GM12891 (cell line): ENCODE data around the gene DNAH8.

Experiments
- PAX5 ChIP-seq: IDR thresholded peaks from 2 replicates; pipeline ENCODE4 v1.6.1; 2011; ENCODE audit warnings: low read length, moderate library complexity, mild to moderate bottlenecking; ENCODE audit not compliant: insufficient read depth, severe bottlenecking
- POLR2A ChIP-seq: IDR thresholded peaks from 2 replicates; pipeline ENCODE4 v1.6.1; 2011; ENCODE audit warnings: low read depth, low read length, control low read depth
- POLR2AphosphoS5 ChIP-seq: IDR thresholded peaks from 2 replicates; pipeline ENCODE4 v1.6.1; 2011; ENCODE audit warnings: low read depth, low read length, control low read depth
- POU2F2 ChIP-seq: IDR thresholded peaks from 2 replicates; pipeline ENCODE4 v1.6.1; 2011; ENCODE audit warnings: low read depth, mild to moderate bottlenecking, control low read depth, low read length, moderate library complexity
- SPI1 ChIP-seq: IDR thresholded peaks from 2 replicates; pipeline ENCODE4 v1.6.1; 2011; ENCODE audit warnings: low read depth, low read length, control low read depth
- TAF1 ChIP-seq: IDR thresholded peaks from 2 replicates; pipeline ENCODE4 v1.6.1; 2011; ENCODE audit warnings: low read depth, low read length, control low read depth

DNA sequence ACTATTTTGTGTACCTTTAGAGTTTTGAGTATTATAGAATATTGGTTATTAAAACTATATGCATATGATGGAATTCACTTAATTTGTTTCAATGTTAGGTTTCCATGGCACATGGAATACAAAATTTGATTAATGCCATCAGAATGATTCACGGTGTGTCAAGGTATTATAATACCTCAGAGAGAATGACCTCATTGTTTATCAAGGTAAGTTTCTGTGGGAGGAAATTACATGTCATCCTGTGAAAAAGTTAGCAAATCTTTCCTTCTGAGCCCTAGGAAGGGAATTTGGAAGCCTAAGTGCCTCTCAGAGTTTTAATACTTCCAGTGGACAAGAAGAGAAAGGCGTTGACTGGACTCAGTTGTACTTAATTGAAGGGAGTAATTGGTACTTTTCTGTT, 40.8 kb downstream of the DNAH8 start:
- TF ChIP-seq POLR2A (no peak), POLR2AphosphoS5 (no peak), TAF1 (no peak), PAX5 (no peak), POU2F2 (no peak), SPI1 (no peak)
